GM12865 (cell line): ENCODE data around the gene PARVA.

Experiments
- DNase-seq: peaks from one replicate; pipeline ENCODE4 v3.0.0; 2010; ENCODE audit warnings: low read depth
- H3K4me3 ChIP-seq: 2 replicates; pipeline ENCODE4 v1.5.1; 2011; ENCODE audit warnings: mild to moderate bottlenecking, low read depth, low read length, control low read depth
- CTCF ChIP-seq: IDR thresholded peaks from 2 replicates; pipeline ENCODE4 v1.5.1; 2011; ENCODE audit warnings: low read length, control low read depth, low read depth, inconsistent platforms; ENCODE audit not compliant: insufficient read depth; ENCODE audit errors: missing control alignments

The PARVA gene

GRCh38 chr11:12480401-12480800 lies 103.0 kb downstream of the PARVA start:
- H3K4me3 ChIP-seq = no peak overlapping the region
- DNase-seq = no peak
- no peak for TF ChIP-seq CTCF

- DNase-seq = no peak
- no peak for TF ChIP-seq CTCF
- no peak overlapping the region for H3K4me3 ChIP-seq
Measured at GRCh38 chr11:12482839-12483238, 105.5 kb downstream of the PARVA start.

DNA sequence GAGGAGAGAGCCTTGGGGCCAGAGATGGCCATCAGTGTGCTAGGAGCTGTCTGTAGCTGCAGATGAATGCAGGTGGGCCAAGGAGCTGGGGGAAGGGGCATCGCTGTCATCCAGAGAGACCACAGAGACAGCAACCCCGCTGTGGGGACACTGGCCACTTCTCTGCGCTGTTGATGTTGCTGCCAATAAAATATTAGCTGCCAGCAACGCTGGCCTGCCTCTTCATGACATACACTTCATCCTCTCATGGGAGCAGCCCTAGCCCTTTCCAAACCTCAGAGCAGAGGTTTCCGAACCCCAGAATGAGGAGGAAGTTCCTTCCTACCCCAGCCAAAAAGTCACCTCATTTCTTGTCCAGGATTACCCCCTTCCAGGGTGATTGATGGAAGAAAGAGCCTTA lies 106.2 kb downstream of the PARVA start:
- no peak for DNase-seq
- no peak overlapping the region for H3K4me3 ChIP-seq
- TF ChIP-seq CTCF = no peak

DNA sequence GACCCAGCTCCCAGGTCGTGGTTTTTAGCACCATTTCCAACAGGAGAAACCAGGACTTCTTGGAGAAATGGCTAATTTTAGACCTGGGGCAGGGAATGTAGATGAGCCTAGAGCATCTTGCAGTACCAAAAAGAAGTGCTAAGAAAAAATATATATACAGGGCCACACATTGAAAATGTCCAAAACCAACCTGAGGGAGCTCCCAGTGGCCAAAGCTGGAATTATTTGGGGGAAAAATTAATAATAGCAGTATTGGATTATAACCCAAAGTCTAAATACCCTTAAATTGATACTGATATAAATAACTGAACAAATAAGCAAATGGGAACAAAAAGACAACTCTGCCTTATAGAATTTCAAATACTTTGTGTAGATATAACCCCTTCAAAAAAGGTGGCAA lies 108.0 kb downstream of the PARVA start:
- DNase-seq = no peak
- no peak for TF ChIP-seq CTCF
- H3K4me3 ChIP-seq = no peak overlapping the region

- no peak for DNase-seq
- no peak overlapping the region for H3K4me3 ChIP-seq
- no peak for TF ChIP-seq CTCF
Measured at GRCh38 chr11:12489246-12489772, 111.9 kb downstream of the PARVA start.

GRCh38 chr11:12494699-12495098 lies 117.3 kb downstream of the PARVA start:
- no peak overlapping the region for H3K4me3 ChIP-seq
- no peak for TF ChIP-seq CTCF
- no peak for DNase-seq

DNA sequence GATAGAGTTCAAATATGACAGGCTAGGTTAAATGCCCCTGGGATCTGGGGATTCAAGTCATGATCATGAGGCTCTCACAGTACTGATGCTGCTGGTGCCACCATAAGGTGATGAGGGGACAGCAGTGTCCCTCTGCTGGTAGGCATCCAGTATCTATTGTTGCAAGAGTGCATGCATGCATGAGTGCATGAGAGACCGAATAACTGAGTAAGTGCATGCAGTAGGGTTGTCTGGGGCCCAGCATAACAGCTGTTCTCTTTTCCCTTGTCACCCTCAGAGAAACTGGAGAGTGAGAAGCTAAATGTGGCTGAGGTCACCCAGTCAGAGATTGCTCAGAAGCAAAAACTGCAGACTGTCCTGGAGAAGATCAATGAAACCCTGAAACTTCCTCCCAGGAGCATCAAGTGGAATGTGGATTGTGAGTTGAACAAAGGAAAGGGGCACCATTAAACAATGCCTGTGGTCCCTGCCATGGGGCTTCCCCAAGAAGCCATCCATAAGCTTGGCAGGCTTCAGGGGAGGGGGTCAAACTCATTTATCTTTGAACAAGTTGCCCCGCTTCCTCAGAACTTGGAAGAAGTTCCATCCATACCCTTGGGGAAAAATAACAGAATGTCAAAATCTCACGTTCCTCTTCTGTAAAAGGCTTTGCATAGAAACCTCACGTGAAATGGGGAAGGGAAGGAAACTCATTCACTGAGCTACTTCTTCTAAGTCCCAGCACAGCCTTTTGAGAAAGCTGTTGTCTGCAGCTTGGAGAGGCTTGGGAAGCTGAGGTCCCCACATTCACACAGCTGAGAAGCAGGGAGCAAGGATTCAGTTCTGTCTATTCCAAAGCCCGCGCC lies 119.0 kb downstream of the PARVA start:
- DNase-seq = peak; percentile 15
- no peak overlapping the region for H3K4me3 ChIP-seq
- TF ChIP-seq CTCF = no peak
